Hematopoietic multipotent progenitor cell treated with erythropoietin and hydrocortisone succinate and interleukin-3 and kit ligand, for 4 days (in vitro differentiated cells): ENCODE results near the gene TRUB1.

Experiments used
- DNase-seq: peaks from one replicate; pipeline ENCODE4 v3.0.0-alpha.2; 2015

Gene TRUB1

GRCh38 chr10:114987995-114988394, 50.0 kb downstream of the TRUB1 start:
- DNase-seq = no peak

- no peak for DNase-seq
Measured at GRCh38 chr10:114990586-114990985, 52.6 kb downstream of the TRUB1 start.

- no peak for DNase-seq
Measured at GRCh38 chr10:114990991-114991390, 53.0 kb downstream of the TRUB1 start.

- DNase-seq = no peak
Measured at GRCh38 chr10:114992189-114992775, 54.3 kb downstream of the TRUB1 start.

GRCh38 chr10:114995468-114996247, 57.7 kb downstream of the TRUB1 start:
- no peak for DNase-seq

GRCh38 chr10:114996542-114996941, 58.5 kb downstream of the TRUB1 start:
- DNase-seq = no peak

- no peak for DNase-seq
Measured at GRCh38 chr10:114998993-114999392, 61.0 kb downstream of the TRUB1 start.

- no peak for DNase-seq
Measured at GRCh38 chr10:115001506-115002381, 63.7 kb downstream of the TRUB1 start.

- no peak for DNase-seq
Measured at GRCh38 chr10:115003396-115003795, 65.4 kb downstream of the TRUB1 start.

GRCh38 chr10:115004236-115004862, 66.4 kb downstream of the TRUB1 start:
- DNase-seq = no peak

- no peak for DNase-seq
Measured at GRCh38 chr10:115005771-115006170, 67.8 kb downstream of the TRUB1 start.

GRCh38 chr10:115018185-115018931, 80.4 kb downstream of the TRUB1 start:
- no peak for DNase-seq

GRCh38 chr10:115020449-115020848, 82.5 kb downstream of the TRUB1 start:
- no peak for DNase-seq

- no peak for DNase-seq
Measured at GRCh38 chr10:115022733-115023132, 84.7 kb downstream of the TRUB1 start.

- DNase-seq = no peak
Measured at GRCh38 chr10:115023715-115024114, 85.7 kb downstream of the TRUB1 start.

GRCh38 chr10:115024371-115024770, 86.4 kb downstream of the TRUB1 start:
- no peak for DNase-seq

GRCh38 chr10:115026056-115026745, 88.2 kb downstream of the TRUB1 start:
- DNase-seq = no peak

GRCh38 chr10:115026746-115027140, 88.7 kb downstream of the TRUB1 start:
- DNase-seq = no peak
